Measurements from ENCODE around the gene TEX12.
A peak's percentile ranks its signal among the peaks of the same experiment; 100 is the strongest.
"Not testable (repeated sequence)": the region's sequence is repeated elsewhere in the genome, so short reads cannot be mapped to it uniquely, and the experiment has no call there.

Gene TEX12

DNA sequence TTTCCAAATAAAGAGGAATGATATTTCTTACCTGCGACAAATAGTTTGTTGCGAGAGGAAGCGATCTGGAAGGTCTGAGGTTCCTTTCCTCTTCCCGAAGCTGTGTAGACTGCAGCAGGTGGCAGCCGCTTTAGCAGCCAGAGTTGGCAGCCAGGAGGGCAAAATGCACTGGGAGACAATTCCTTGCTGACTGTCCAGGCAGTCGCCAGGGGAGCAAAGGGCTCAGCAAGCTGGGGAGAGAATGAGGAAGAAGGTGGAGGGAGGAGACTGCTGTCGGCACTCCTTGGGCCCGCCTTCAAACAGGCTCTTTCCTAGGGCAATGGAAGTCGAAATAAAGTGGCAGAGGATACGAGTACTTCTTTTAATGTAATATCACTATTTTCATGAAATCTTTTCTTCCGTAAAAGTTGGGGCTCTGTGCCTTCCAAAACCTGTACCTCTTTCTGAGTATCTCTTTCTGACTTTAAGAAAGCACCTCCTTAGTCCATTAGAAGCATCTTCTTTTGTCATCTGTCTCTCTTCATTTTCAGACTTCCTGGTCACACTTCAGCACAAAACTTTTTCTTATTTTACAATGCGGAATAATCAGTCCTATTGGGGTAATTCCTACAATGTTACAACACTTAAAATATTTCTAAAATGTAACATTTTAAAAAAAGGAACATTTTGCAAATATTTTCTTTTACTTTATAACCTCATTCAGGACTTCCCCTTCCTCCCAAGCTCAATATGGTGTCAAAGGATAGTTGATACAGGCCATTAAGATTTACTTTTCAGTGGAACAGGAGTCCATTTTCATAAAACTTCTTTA, 3.1 kb upstream of the TEX12 start, which contains the start of gene IL18:
IL18 (minus strand) TSS at position 220 of the 811 bp plus-strand sequence. CDS start 9,041 bp downstream, outside the sequence.
- DNase-seq: peak in 4 of 56 donors; percentile 4 to 38 (median 19)

GRCh38 chr11:112165049-112165448, 2.1 kb upstream of the TEX12 start:
- DNase-seq: no peak

DNA sequence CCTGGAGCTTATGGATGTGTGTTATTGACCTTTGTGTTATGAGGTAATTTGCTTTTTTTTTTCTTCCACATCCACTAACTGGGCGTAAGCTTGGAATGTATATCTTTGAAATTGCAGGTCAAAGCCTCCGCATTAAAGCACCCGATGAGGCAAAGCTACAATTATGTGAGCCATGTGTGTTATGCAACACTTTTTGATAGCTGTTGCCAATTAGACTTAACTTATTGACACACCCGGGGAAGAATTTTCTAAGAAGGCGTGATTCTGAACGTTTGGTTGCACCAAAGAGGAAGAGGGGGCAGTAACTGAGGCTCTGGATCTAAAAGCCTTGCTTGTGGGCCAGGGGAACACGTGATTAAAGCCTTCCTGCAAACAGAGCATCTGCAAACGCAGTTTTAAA, 610 bp upstream of the TEX12 start:
- no peak for DNase-seq

DNA sequence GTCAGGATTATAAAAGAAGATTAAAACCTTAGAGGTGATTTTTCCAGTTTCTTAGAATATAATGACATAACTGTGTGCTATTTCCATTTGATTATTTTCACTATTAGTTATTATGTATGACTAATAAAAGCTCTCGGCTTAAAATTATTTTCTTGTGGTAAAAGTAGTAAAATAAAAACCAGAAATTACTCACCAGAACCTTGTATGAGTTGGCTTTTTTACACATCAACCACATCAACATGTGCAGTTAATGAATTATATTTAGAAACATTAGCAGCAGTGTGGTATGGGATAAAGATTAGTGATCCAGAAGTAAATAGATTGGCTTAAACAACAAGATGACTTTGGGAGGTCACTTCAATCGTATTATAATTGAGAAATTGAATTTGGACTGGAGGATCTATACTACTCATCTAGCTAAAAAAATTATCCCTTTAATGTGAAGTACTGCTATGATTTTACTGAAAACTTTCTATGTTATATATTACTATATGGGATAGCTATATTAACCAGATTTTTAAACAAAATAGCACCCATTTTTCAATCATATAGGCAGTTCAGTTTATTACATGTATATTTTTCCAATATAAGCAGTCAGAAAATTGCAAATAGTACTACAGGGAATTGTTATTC, 5.3 kb downstream of the TEX12 start:
- no peak for DNase-seq

GRCh38 chr11:112173152-112173551, 6.0 kb downstream of the TEX12 start:
- DNase-seq: peak in 1 of 56 donors; percentile 7

DNA sequence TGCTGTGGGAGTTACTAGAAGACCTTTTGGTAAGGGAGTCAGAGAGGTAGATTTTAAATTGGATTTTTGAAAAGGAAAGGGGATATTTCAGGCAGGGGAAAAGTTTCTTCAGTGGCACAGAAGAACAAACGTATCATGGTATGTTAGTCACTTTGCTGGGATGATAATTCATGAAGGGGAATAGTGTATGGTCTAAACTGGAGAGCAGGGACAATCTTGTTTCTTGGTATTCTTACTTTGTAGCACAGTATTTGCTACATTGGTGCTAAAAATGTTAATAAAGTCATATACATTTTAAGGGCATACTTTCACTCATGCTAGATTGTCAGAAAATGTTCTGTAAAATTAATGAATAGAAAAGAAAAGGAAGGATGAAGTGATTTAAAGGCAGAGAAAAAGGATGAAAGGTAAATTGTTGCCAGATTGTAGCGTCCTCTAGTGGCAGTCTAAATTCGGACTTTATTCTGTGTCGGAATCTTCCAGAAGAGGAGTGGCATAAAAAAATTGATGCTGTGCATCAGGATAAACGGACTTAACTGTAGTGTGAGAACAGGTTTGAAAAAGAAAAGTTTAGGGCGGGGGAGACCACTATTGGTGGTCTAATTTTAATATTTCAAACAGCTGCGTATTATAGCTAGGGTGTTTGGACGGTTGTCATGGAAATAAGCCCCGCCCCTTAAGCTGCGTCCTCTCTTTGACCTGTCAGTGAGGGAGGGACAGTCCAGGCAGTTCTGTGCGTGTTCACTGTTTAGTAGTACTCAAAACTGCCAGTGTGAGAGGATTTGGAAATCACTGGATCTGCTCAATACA, 7.8 kb downstream of the TEX12 start, which contains the start of gene BCO2:
BCO2 (plus strand) TSS at position 724 of the 810 bp plus-strand sequence. CDS start 90 bp downstream, outside the sequence.
- DNase-seq: peak in 54 of 56 donors; percentile 12 to 88 (median 65)

- peak in 5 of 56 donors; percentile 35 to 67 (median 53) for DNase-seq
Observed at GRCh38 chr11:112175599-112175952, 8.4 kb downstream of the TEX12 start.

- no peak for DNase-seq
Observed at GRCh38 chr11:112176077-112176476, 8.9 kb downstream of the TEX12 start.

GRCh38 chr11:112177589-112177988, 10.4 kb downstream of the TEX12 start:
- no peak for DNase-seq

- DNase-seq: no peak
Observed at GRCh38 chr11:112178428-112178827, 11.3 kb downstream of the TEX12 start.

DNA sequence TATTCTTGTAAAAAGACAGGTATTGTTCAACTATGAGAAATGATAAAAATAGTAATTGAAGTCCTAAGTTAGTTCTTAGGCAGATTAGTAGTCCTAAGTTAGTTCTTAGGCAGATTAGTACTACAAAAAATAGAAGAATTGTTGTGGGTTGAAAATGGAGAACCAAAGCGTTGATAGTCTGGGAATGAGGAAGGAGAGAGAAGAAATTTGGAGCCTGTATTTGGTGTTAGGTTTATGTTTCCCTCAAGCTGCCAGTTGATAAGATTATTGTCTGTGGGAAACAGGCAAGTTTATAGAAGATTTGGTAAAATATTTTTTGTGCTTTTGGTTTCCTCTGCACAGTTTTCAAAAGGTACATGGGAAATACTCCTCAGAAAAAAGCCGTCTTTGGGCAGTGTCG, 11.8 kb downstream of the TEX12 start:
- DNase-seq: no peak

DNA sequence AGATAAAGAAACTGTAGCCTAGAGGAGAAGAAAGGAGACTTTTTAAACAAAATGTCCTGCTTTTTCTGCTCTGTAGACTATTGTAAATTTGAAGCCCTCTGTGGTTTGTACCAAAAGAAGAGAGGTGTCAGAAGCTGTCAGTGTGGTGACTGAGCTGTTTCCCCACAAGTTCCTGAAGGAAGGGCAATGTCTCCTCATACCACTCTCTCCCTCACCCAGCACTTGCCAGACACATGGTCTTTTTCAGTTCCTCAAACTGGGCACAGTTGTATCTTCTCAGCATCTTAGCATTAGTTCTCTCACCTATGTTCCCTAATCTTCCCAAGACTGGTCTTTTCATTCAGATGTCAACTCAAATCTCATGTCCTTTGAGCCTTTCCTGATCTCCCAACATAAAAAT, 12.4 kb downstream of the TEX12 start:
- DNase-seq: peak in 9 of 56 donors; percentile 1 to 31 (median 9)

- no peak for DNase-seq
Observed at GRCh38 chr11:112182867-112183266, 15.7 kb downstream of the TEX12 start.

DNA sequence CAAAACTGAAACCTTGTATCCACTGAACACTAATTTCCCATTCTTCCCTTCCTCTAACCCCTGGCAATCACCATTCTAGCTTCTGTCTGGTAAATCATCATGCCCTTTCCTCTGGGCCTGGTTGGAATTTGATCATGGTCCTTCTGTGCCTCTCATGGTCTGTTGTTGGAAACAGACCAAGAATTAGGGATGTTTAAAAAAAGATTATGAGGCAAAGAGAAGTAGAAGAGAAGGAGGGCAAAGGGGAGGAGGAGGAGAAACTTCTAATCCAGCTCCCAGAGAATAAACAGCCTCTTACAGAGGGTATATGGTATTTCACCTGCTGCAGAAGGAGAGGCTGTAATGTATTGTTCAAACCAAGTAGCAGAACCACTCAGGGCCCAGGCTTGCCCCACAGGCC, 18.7 kb downstream of the TEX12 start:
- no peak for DNase-seq

DNA sequence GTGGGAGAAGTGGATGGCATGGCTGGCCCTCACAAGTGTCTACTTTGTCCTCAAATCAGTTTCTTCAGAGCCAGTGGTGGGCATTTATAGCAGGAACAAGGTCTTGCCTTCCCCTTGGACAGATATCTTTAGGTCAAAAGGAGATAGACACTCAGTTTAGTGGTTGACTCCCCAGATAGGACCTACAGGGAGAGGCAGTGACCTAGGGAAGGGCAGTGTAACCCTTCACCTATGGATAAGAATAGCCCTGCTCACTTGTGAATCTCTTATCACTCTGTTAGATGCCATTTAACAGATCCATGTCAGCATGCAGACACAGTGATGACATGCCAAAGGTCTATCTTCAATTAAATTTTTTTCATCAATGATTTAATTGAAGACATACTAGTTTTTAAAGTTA, 19.1 kb downstream of the TEX12 start:
- no peak for DNase-seq

DNA sequence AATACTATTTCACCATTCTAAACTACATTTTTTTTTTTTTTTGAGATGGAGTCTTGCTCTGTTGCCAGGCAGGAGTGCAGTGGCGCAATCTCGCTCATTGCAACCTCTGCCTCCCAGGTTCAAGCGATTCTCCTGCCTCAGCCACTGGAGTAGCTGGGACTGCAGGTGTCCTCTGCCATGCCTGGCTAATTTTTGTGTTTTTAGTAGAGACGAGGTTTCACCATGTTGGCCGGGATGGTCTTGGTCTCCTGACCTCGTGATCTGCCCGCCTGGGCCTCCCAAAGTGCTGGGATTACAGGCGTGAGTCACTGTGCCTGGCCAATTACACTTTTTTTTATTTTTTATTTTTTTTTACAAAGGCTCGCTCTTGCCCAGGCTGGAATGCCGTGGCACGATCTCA, 27.9 kb downstream of the TEX12 start:
- DNase-seq: not testable (repeated sequence)

GRCh38 chr11:112195951-112196351, 28.8 kb downstream of the TEX12 start:
- no peak for DNase-seq

DNA sequence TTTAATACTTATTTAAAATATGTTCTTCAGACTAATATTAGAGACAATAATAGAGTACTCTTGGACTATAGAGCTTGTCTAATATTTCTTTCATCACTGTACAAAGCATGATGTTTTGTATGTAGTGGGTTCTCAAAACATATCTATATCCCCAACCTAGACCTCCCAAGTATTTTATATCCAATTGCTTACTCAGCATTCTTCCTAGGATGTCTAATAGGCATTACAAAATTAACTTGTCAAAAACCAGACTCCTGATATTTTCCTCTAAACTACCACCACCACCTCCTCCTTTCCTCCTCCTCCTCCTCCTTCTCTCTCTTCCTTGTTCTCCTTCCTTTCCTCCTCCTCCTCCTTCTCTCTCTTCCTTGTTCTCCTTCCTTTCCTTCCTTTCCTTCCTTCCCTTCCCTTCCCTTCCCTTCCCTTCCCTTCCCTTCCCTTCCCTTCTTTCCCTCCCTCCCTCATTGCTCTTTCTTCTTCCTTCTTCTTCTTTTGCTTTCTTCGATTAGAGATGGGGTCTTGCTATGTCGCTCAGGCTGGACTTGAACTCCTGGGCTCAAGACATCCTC, 29.4 kb downstream of the TEX12 start:
- DNase-seq: no peak

DNA sequence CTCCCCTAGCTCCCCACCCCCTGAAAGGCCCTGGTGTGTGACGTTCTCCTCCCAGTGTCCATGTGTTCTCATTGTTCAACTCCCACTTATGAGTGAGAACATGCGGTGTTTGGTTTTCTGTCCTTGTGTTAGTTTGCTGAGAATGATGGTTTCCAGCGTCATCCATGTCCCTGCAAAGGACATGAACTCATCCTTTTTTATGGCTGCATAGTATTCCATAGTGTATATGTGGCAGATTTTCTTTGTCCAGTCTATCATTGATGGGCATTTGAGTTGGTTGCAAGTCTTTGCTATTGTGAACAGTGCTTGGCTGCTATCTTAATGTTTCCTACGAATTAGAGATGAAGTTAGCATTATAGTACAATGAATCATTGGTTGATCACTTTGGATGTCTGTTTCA, 31.9 kb downstream of the TEX12 start:
- DNase-seq: not testable (repeated sequence)

- DNase-seq: no peak
Observed at GRCh38 chr11:112200252-112200651, 33.1 kb downstream of the TEX12 start.

- no peak for DNase-seq
Observed at GRCh38 chr11:112206071-112206470, 38.9 kb downstream of the TEX12 start.

All from nucleus accumbens (tissue), 56 donors.